Central memory CD8-positive, alpha-beta T cell (primary cell): ENCODE measurements around the gene AQP4.

Experiments used
- ATAC-seq: fragments of 150-1000 bp; cut with Tn5 transposase; replicated peaks from 2 replicates; pipeline ENCODE4 v1.10.0; 2022; ENCODE audit warnings: mild to moderate bottlenecking, moderate FRiP score, moderate number of reproducible peaks; ENCODE audit not compliant: poor library complexity, severe bottlenecking; ENCODE audit errors: extremely low read depth
- DNase-seq, 2 donors: peaks; one replicate each; pipeline ENCODE4 v3.0.0; 2021; ENCODE audit warnings: low spot score in 2 of 2
- H3K27ac Mint-ChIP-seq: one replicate; pipeline ENCODE4 v1.8.0; 2022; ENCODE audit warnings: low read depth, mild to moderate bottlenecking, moderate library complexity, mixed read lengths
- H3K27me3 Mint-ChIP-seq: one replicate; pipeline ENCODE4 v1.8.0; 2022; ENCODE audit warnings: mixed read lengths
- H3K36me3 Mint-ChIP-seq: one replicate; pipeline ENCODE4 v1.8.0; 2022; ENCODE audit warnings: mild to moderate bottlenecking, moderate library complexity, mixed read lengths; ENCODE audit not compliant: insufficient read depth
- H3K4me1 Mint-ChIP-seq: one replicate; pipeline ENCODE4 v1.8.0; 2022; ENCODE audit warnings: mixed read lengths
- H3K4me3 Mint-ChIP-seq: one replicate; pipeline ENCODE4 v1.8.0; 2022; ENCODE audit warnings: mild to moderate bottlenecking, moderate library complexity, mixed read lengths
- H3K9me3 Mint-ChIP-seq: one replicate; pipeline ENCODE4 v1.8.0; 2022; ENCODE audit warnings: mixed read lengths

The AQP4 gene

GRCh38 chr18:26865557-26865956 lies at the start of gene AQP4:
Gene AQP4, minus strand, starts transcription at chr18:26865707. Its CDS starts 18 bp downstream, at chr18:26865689.
- Mint-ChIP-seq H3K36me3 (no peaks in the 10 kb centered on the region), H3K4me1 (no peaks in the 10 kb centered on the region), H3K9me3 (no peaks in the 10 kb centered on the region), H3K4me3 (no peak within 1 kb of the TSS), H3K27ac (no peak within 1 kb of the TSS), H3K27me3 (peaks cover 15% of the 10 kb centered on the region)
- ATAC-seq (no peak), DNase-seq (no peak)

GRCh38 chr18:26911840-26912239 lies 46.3 kb upstream of the AQP4 start:
- Mint-ChIP-seq H3K27me3 (no peaks in the 10 kb centered on the region), H3K4me1 (no peaks in the 10 kb centered on the region), H3K4me3 (no peak overlapping the region), H3K27ac (no peak overlapping the region), H3K36me3 (no peaks in the 10 kb centered on the region), H3K9me3 (peaks cover 25% of the 10 kb centered on the region)
- no peak for ATAC-seq
- DNase-seq, result no peak

GRCh38 chr18:26909599-26910290 lies 44.2 kb upstream of the AQP4 start:
- H3K27me3 Mint-ChIP-seq, result no peaks in the 10 kb centered on the region
- H3K36me3 Mint-ChIP-seq, result no peaks in the 10 kb centered on the region
- H3K4me1 Mint-ChIP-seq, result no peaks in the 10 kb centered on the region
- no peak overlapping the region for H3K27ac Mint-ChIP-seq
- DNase-seq (no peak), ATAC-seq (no peak)
- peaks cover 28% of the 10 kb centered on the region for H3K9me3 Mint-ChIP-seq
- H3K4me3 Mint-ChIP-seq, result no peak overlapping the region

GRCh38 chr18:26908906-26909305 lies 43.4 kb upstream of the AQP4 start:
- DNase-seq (no peak), ATAC-seq (no peak)
- Mint-ChIP-seq H3K9me3 (peaks cover 26% of the 10 kb centered on the region), H3K27me3 (no peaks in the 10 kb centered on the region), H3K27ac (no peak overlapping the region), H3K4me1 (no peaks in the 10 kb centered on the region), H3K36me3 (no peaks in the 10 kb centered on the region), H3K4me3 (no peak overlapping the region)

GRCh38 chr18:26902291-26902690 lies 36.8 kb upstream of the AQP4 start:
- H3K9me3 Mint-ChIP-seq, result peaks cover 23% of the 10 kb centered on the region
- H3K27me3 Mint-ChIP-seq, result no peaks in the 10 kb centered on the region
- DNase-seq (no peak), ATAC-seq (no peak)
- no peak overlapping the region for H3K27ac Mint-ChIP-seq
- H3K4me1 Mint-ChIP-seq, result no peaks in the 10 kb centered on the region
- H3K4me3 Mint-ChIP-seq, result no peak overlapping the region
- H3K36me3 Mint-ChIP-seq, result no peaks in the 10 kb centered on the region

GRCh38 chr18:26901020-26901419 lies 35.5 kb upstream of the AQP4 start:
- no peak overlapping the region for H3K27ac Mint-ChIP-seq
- H3K4me1 Mint-ChIP-seq, result no peaks in the 10 kb centered on the region
- H3K9me3 Mint-ChIP-seq, result peaks cover 18% of the 10 kb centered on the region
- no peak for DNase-seq
- no peak overlapping the region for H3K4me3 Mint-ChIP-seq
- H3K36me3 Mint-ChIP-seq, result no peaks in the 10 kb centered on the region
- no peak for ATAC-seq
- H3K27me3 Mint-ChIP-seq, result no peaks in the 10 kb centered on the region

- Mint-ChIP-seq H3K27ac (no peak overlapping the region), H3K27me3 (no peaks in the 10 kb centered on the region), H3K9me3 (peaks cover 10% of the 10 kb centered on the region), H3K4me1 (no peaks in the 10 kb centered on the region), H3K36me3 (no peaks in the 10 kb centered on the region), H3K4me3 (no peak overlapping the region)
- ATAC-seq, result no peak
- no peak for DNase-seq
These were observed 28.9 kb upstream of the AQP4 start for GRCh38 chr18:26894426-26894825.

GRCh38 chr18:26893996-26894395 lies 28.5 kb upstream of the AQP4 start:
- Mint-ChIP-seq H3K36me3 (no peaks in the 10 kb centered on the region), H3K27me3 (no peaks in the 10 kb centered on the region), H3K4me1 (no peaks in the 10 kb centered on the region), H3K9me3 (peaks cover 13% of the 10 kb centered on the region), H3K4me3 (no peak overlapping the region), H3K27ac (no peak overlapping the region)
- DNase-seq (no peak), ATAC-seq (no peak)

- Mint-ChIP-seq H3K36me3 (no peaks in the 10 kb centered on the region), H3K27ac (no peak overlapping the region), H3K9me3 (peaks cover 4% of the 10 kb centered on the region), H3K4me1 (no peaks in the 10 kb centered on the region), H3K4me3 (no peak overlapping the region), H3K27me3 (no peaks in the 10 kb centered on the region)
- DNase-seq (no peak), ATAC-seq (no peak)
These were observed 22.8 kb upstream of the AQP4 start for GRCh38 chr18:26888259-26888658.

- H3K36me3 Mint-ChIP-seq, result no peaks in the 10 kb centered on the region
- no peaks in the 10 kb centered on the region for H3K4me1 Mint-ChIP-seq
- no peaks in the 10 kb centered on the region for H3K27me3 Mint-ChIP-seq
- ATAC-seq, result no peak
- H3K27ac Mint-ChIP-seq, result no peak overlapping the region
- no peak for DNase-seq
- peaks cover 10% of the 10 kb centered on the region for H3K9me3 Mint-ChIP-seq
- no peak overlapping the region for H3K4me3 Mint-ChIP-seq
These were observed 9.6 kb upstream of the AQP4 start for GRCh38 chr18:26875040-26875654.

GRCh38 chr18:26874283-26874682 lies 8.8 kb upstream of the AQP4 start:
- Mint-ChIP-seq H3K27me3 (no peaks in the 10 kb centered on the region), H3K4me3 (no peak overlapping the region), H3K36me3 (no peaks in the 10 kb centered on the region), H3K4me1 (no peaks in the 10 kb centered on the region), H3K9me3 (peaks cover 10% of the 10 kb centered on the region), H3K27ac (no peak overlapping the region)
- ATAC-seq (no peak), DNase-seq (no peak)

GRCh38 chr18:26869640-26870039 lies 4.1 kb upstream of the AQP4 start:
- H3K27ac Mint-ChIP-seq, result no peak overlapping the region
- ATAC-seq (no peak), DNase-seq (no peak)
- no peaks in the 10 kb centered on the region for H3K36me3 Mint-ChIP-seq
- H3K4me3 Mint-ChIP-seq, result no peak overlapping the region
- no peaks in the 10 kb centered on the region for H3K4me1 Mint-ChIP-seq
- peaks cover 2% of the 10 kb centered on the region for H3K27me3 Mint-ChIP-seq
- H3K9me3 Mint-ChIP-seq, result peaks cover 10% of the 10 kb centered on the region

- H3K27me3 Mint-ChIP-seq, result peaks cover 8% of the 10 kb centered on the region
- no peaks in the 10 kb centered on the region for H3K4me1 Mint-ChIP-seq
- H3K4me3 Mint-ChIP-seq, result no peak overlapping the region
- H3K9me3 Mint-ChIP-seq, result peaks cover 10% of the 10 kb centered on the region
- DNase-seq (no peak), ATAC-seq (no peak)
- no peak overlapping the region for H3K27ac Mint-ChIP-seq
- no peaks in the 10 kb centered on the region for H3K36me3 Mint-ChIP-seq
These were observed 3.6 kb upstream of the AQP4 start for GRCh38 chr18:26868968-26869586.
